GM10266 (cell line): ENCODE data around the gene SMIM44.

Experiments used
- DNase-seq: peaks from one replicate; pipeline ENCODE4 v3.0.0; 2012; ENCODE audit errors: extremely low spot score
- TF ChIP-seq, protein P1 (sequence below): IDR thresholded peaks from 2 replicates; pipeline ENCODE4 v1.5.1; 2012; ENCODE audit warnings: mild to moderate bottlenecking, low read depth; ENCODE audit not compliant: control insufficient read depth, insufficient read depth; ENCODE audit errors: missing control alignments

SMIM44 gene

DNA sequence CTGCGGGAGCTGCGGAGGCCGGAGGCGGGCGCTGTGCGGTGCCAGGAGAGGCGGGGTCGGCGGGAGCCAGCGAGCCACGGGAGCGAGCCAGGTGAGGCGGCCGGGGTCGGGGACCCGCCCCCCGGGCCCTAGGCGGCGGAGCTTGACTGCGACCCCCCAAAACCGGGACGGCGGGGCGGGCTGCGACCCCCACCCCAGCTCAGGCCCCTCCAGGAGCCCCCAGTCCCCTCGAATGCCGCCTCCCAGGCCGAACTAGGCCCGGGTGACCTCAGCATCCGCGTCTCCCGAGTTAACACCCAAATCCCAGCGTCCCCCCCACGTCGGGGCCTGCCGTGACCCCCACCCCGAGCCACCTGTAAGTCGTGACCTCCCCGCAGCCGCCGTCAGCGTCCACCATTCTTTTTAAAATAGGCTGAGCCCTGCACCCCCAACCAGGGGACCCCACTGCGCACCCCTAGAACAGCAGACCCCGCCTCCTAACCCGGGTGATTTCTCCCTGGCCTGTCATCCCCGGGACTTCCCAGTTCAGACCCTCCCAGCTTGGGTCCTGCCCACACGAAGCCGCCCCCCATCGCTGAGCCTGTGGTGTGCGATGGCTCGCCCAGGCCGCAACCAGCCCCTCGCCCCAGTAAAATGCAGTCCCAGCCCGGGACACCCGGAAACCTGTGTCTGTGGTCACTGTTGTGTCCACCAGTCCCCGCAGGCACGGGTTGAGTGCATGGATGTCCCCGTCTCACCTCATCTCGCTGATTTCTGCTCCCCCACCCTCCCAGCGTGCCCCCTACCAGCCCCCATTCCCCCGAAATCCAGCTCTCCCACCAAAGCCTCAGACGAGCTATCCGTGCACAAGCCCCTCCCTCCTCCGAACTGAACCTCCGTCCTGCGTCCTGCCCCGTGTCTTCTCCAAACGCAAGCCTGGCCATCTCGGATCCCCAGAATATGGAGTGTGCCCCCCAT, 23.4 kb upstream of the SMIM44 start:
- DNase-seq = peak; percentile 73
- TF ChIP-seq, protein P1, sequence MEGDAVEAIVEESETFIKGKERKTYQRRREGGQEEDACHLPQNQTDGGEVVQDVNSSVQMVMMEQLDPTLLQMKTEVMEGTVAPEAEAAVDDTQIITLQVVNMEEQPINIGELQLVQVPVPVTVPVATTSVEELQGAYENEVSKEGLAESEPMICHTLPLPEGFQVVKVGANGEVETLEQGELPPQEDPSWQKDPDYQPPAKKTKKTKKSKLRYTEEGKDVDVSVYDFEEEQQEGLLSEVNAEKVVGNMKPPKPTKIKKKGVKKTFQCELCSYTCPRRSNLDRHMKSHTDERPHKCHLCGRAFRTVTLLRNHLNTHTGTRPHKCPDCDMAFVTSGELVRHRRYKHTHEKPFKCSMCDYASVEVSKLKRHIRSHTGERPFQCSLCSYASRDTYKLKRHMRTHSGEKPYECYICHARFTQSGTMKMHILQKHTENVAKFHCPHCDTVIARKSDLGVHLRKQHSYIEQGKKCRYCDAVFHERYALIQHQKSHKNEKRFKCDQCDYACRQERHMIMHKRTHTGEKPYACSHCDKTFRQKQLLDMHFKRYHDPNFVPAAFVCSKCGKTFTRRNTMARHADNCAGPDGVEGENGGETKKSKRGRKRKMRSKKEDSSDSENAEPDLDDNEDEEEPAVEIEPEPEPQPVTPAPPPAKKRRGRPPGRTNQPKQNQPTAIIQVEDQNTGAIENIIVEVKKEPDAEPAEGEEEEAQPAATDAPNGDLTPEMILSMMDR = no peak

DNA sequence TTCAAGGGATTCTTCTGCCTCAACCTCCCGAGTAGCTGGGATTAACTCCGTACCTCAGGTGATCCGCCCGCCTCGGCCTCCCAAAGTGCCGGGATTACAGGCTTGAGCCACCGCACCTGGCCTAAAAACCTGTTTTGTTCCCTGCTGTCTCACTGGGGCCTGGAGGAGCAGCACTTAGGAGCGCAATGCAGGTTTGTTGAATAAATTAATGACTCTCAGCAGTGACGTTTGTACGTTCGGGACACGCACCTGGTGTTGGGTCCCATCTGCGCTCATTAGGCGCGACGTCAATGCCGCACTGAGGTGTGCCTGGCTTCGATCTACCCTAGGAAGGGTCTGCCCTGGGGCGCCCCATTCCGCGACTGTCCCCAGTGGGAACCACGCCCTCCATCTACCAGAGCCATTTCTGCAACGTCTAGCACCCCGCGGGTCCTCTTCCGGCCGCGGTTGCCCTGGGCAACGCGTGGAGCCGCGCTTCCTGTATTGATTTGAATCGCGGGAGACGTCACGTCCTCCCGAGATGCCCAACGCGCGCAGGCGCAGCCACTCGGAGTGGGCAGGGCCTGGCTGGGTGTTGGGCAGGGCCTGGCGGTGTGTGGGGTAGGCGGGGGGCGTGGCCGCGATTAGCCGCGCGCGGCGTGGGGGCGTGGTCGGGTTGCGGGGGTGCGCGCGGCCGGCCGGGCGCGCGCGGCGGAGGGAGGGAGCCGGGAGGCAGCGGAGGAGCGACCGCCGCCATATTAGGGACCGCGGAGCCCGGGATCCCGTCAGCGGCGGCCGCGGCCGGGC, 22.6 kb upstream of the SMIM44 start, which contains the start of gene FZR1:
Gene FZR1, plus strand, starts transcription at position 714 of the 786 bp plus-strand sequence. CDS start 16,679 bp downstream, outside the sequence.
- peak; percentile 100 for DNase-seq
- TF ChIP-seq, protein P1 = no peak

DNA sequence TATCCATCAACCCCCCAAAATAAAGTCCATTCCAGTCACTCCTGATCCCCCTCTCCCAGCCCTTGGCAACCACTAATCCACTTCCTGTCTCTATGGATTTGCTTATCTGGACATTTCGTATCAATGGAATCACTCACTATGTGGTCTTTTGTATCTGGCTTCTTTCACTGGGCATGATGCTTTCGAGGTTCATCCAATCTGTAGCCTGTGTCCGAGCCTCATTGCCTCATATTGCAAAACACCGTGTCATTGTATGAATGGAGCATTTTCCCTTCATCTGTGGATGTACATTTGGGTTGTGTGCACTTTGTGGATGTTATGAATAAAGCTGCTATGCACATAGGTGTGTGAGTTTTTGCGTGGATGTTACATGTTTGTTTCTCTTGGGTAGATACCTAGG, 21.5 kb upstream of the SMIM44 start:
- DNase-seq = no peak
- TF ChIP-seq, protein P1 = no peak

DNA sequence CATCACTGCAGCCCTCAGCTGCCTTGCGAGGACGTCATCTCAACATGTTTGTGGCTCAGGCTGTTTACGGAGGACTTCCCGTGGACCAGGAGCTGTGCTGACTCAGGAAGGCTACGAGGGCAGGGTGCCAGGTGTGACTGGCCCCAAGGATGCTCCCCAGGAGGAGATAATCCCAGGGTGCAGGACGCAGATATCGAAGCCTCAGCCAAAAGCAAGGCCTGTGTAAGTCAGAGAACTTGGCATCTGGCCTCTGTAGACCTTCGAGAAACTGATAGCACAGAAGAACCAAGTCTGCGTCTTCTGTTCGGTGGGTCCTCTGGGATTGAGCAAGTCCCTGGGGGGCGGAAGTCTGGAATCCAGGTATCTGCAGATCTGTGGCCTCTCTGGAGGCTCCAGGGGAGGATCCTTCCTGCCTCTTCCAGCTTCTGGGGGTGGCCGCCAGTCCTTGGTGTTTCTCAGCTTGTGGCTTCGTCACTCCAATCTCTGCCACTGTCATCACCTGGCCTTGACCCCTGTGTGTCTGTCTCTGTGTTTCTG, 19.9 kb upstream of the SMIM44 start:
- no peak for DNase-seq
- TF ChIP-seq, protein P1 = no peak

DNA sequence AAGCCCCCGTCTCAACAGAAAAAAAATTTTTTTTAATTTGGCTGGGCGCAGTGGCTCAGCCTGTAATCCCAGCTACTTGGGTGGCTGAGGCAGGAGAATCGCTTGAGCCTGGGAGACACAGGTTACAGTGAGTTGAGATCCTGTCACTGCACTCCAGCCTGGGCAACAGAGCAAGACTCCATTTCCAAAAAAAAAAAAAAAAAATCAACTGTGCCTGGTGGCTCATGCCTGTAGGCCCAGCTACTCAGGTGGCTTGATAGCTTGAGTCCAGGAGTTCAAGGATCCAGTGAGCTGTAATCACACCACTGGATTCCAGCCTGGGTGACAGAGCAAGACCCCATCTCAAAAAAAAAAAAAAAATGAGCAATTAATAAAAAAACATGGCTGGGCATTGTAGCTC, 18.5 kb upstream of the SMIM44 start:
- TF ChIP-seq, protein P1 = no peak
- no peak for DNase-seq

DNA sequence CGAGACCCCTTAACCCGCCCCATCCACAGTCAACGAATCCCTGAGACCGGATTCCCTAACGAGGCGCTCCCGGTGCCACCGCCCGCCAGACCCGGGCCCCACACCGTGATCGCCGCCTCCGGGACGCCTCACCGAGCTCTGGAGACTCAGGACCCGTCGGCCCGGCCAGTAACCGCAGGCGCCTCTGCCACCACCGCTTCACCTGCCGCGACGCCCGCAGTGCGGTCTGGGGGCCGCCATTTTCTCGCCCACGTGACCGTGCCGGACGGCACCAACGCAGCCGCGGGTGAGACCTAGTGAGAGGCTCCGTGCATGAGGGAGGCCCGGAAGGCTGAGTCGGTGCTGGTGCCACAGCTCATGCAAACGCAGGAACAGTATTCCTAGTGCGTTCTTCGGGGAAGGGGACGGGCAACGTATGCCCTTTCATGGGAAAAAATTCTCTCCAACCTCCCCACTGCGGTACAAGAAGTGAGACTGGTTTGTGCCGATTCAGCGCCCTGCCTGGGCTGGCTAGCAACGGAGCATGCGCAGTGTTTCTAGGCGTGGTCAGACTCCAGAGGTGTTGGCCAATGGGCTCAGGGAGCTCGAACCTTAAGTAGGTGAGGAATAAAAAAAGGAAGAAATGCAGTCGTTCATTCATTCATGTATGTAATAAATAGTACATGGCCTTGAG, 17.3 kb upstream of the SMIM44 start, which contains the start of gene DOHH:
Gene DOHH, minus strand, starts transcription at position 246 of the 673 bp plus-strand sequence. CDS start 3,860 bp downstream, outside the sequence.
- TF ChIP-seq, protein P1 = no peak
- DNase-seq = peak; percentile 97
